K562 (cell line): ENCODE results near the gene KCNQ5. TPM values are rescaled to one million over a fixed set of nuclear protein-coding genes. Genes with fewer than 3 reads are reported as not detected.
A peak's percentile ranks its signal among the peaks of the same experiment; 100 is the strongest.

ENCODE experiments used
- ATAC-seq: fragments of 200-7000 bp; cut with Tn5 transposase; 3 replicates; pipeline ENCODE4 v1.9.1; 2020; ENCODE audit warnings: moderate library complexity
- BruUV-seq: library from RNA; stranded (reverse); fragments of 400-500 nt; replicated peaks from 2 replicates; lab custom pipeline; 2021; lab: Mats Ljungman, UMichigan
- CTCF ChIA-PET: fragments of 300-600 bp; formaldehyde crosslinking; extraction: SDS; loops from one replicate; lab custom pipeline; 2021; ENCODE audit warnings: low intra/inter-chr PET ratio; lab: Yijun Ruan, JAX
- POLR2A ChIA-PET: fragments of 300-600, 350-650 bp; sonication (Branson Sonifier 250); formaldehyde crosslinking; extraction: SDS; loops from one replicate; lab custom pipeline; 2021; ENCODE audit warnings: antibody characterized with exemption, inconsistent platforms; lab: Yijun Ruan, JAX
- DNase-seq, 4 experiments: peaks; one replicate each; pipeline versions ENCODE4 v3.0.0 to v3.0.0-alpha.2; 2011 to 2018; ENCODE audit warnings: low spot score in 3 of 4, mixed read lengths in 3 of 4; ENCODE audit errors: extremely low read depth in 1 of 4
- FAIRE-seq: peaks from 2 replicates; lab custom pipeline; 2011; peaks lifted over from hg19 to GRCh38; lab: Jason Lieb, UNC
- H2AFZ ChIP-seq: 2 replicates; pipeline ENCODE4 v1.6.0; 2011; ENCODE audit warnings: low read depth, low read length, control low read depth, inconsistent platforms
- H3K27ac ChIP-seq: fragments of 200-600 bp; 3 replicates; pipeline ENCODE4 v1.8.0; 2011; ENCODE audit warnings: low read depth, mild to moderate bottlenecking, control low read depth, inconsistent platforms, low read length, moderate library complexity, mixed read lengths; ENCODE audit errors: extremely low read depth
- H3K27me3 ChIP-seq, 2 experiments: fragments of 300-600 bp in 1 of 2; 2 replicates in 1 of 2; 3 replicates in 1 of 2; pipeline versions ENCODE4 v1.6.0 to v1.8.0; 2011; ENCODE audit warnings: inconsistent platforms in 2 of 2, low read length in 2 of 2, mild to moderate bottlenecking in 1 of 2, mixed read lengths in 1 of 2, moderate library complexity in 1 of 2; ENCODE audit not compliant: control insufficient read depth in 2 of 2, insufficient read depth in 2 of 2
- H3K36me3 ChIP-seq: fragments of 300-600 bp; 3 replicates; pipeline ENCODE4 v1.8.0; 2011; ENCODE audit warnings: mild to moderate bottlenecking, low read length, inconsistent platforms; ENCODE audit not compliant: control insufficient read depth, insufficient read depth
- H3K4me1 ChIP-seq, 2 experiments: fragments of 200-600 bp in 1 of 2; replicated peaks in 1 of 2; 2 replicates in 1 of 2; 3 replicates in 1 of 2; pipeline versions ENCODE4 v1.5.1 to v1.8.0; 2011; ENCODE audit warnings: inconsistent platforms in 2 of 2, low read length in 2 of 2, mild to moderate bottlenecking in 1 of 2, mixed read lengths in 1 of 2, moderate library complexity in 1 of 2; ENCODE audit not compliant: control insufficient read depth in 2 of 2, insufficient read depth in 2 of 2
- H3K4me2 ChIP-seq: 2 replicates; pipeline ENCODE4 v1.6.1; 2011; ENCODE audit warnings: low read length, control low read depth, inconsistent platforms, mixed read lengths; ENCODE audit not compliant: insufficient read depth
- H3K4me3 ChIP-seq: fragments of 200-600 bp; sonication (generic), shearing (Covaris generic); 2 replicates; pipeline ENCODE4 v1.5.1; 2016; ENCODE audit warnings: control low read depth, inconsistent platforms
- H3K79me2 ChIP-seq: fragments of 200-600 bp; 3 replicates; pipeline ENCODE4 v1.8.0; 2011; ENCODE audit warnings: low read length, inconsistent platforms; ENCODE audit not compliant: control insufficient read depth, insufficient read depth
- H3K9ac ChIP-seq, 2 experiments: 2 replicates each; pipeline versions ENCODE4 v1.6.0 to v1.6.1; 2011; ENCODE audit warnings: low read depth in 2 of 2, low read length in 2 of 2, control low read depth in 1 of 2, inconsistent platforms in 1 of 2, mild to moderate bottlenecking in 1 of 2, mixed read lengths in 1 of 2; ENCODE audit not compliant: insufficient read depth in 1 of 2
- H3K9me1 ChIP-seq: one replicate; pipeline ENCODE4 v1.6.0; 2011; ENCODE audit warnings: inconsistent platforms, mild to moderate bottlenecking, low read length, moderate library complexity; ENCODE audit not compliant: control insufficient read depth, insufficient read depth
- H3K9me3 ChIP-seq: replicated peaks from 2 replicates; pipeline ENCODE4 v1.5.1; 2011; ENCODE audit warnings: low read depth, low read length, inconsistent platforms; ENCODE audit not compliant: control insufficient read depth, insufficient read depth
- H4K20me1 ChIP-seq: replicated peaks from 2 replicates; pipeline ENCODE4 v1.6.1; 2011; ENCODE audit warnings: low read length, inconsistent platforms, mixed read lengths; ENCODE audit not compliant: control insufficient read depth, insufficient read depth
- ARID2 ChIP-seq: fragments of 450-650 bp; IDR thresholded peaks from 2 replicates; pipeline ENCODE4 v1.6.1; 2017; ENCODE audit warnings: antibody characterized with exemption, mild to moderate bottlenecking
- CTBP1 ChIP-seq: fragments of 450-650 bp; IDR thresholded peaks from 2 replicates; pipeline ENCODE4 v1.6.1; 2016; ENCODE audit warnings: borderline replicate concordance
- EHMT2 ChIP-seq: fragments of 450-650 bp; IDR thresholded peaks from 2 replicates; pipeline ENCODE4 v1.6.1; 2018; ENCODE audit warnings: antibody characterized with exemption
- KLF16 ChIP-seq: IDR thresholded peaks from 2 replicates; pipeline ENCODE4 v1.6.1; 2016; ENCODE audit warnings: antibody characterized with exemption
- MYC ChIP-seq, 2 experiments: fragments of 250-450 bp in 1 of 2; sonication (Bioruptor Pico) in 1 of 2; IDR thresholded peaks; 2 replicates each; pipeline versions ENCODE4 v1.5.1 to v1.6.1; 2012 to 2021; ENCODE audit warnings: low read depth in 2 of 2, borderline replicate concordance in 1 of 2, improper control_type of control experiment in 1 of 2, low read length in 1 of 2, mild to moderate bottlenecking in 1 of 2, moderate library complexity in 1 of 2
- RAD21 ChIP-seq, 2 experiments: fragments of 250-450 bp in 1 of 2; fragments of 450-650 bp in 1 of 2; sonication (Bioruptor Pico) in 1 of 2; formaldehyde crosslinking in 1 of 2; IDR thresholded peaks in 1 of 2; conservative IDR thresholded peaks in 1 of 2; 2 replicates each; pipeline versions ENCODE4 v1.4.0 to v1.8.0; 2020 to 2022; ENCODE audit warnings: mild to moderate bottlenecking in 2 of 2, moderate library complexity in 1 of 2
- SMARCE1 ChIP-seq: fragments of 450-650 bp; IDR thresholded peaks from 2 replicates; pipeline ENCODE4 v1.7.1; 2016; ENCODE audit warnings: mild to moderate bottlenecking
- STAG1 ChIP-seq: sonication (generic); formaldehyde crosslinking; IDR thresholded peaks from 2 replicates; pipeline ENCODE4 v1.5.0; 2020; ENCODE audit warnings: missing genetic modification reagents, borderline replicate concordance
- TGIF2 ChIP-seq: sonication (generic); formaldehyde crosslinking; IDR thresholded peaks from 2 replicates; pipeline ENCODE4 v1.8.1; 2022; ENCODE audit warnings: mild to moderate bottlenecking, missing genetic modification reagents, moderate library complexity
- ZKSCAN8 ChIP-seq: fragments of 200-800 bp; sonication (Bioruptor generic); IDR thresholded peaks from 2 replicates; pipeline ENCODE4 v1.6.1; 2016; ENCODE audit warnings: missing genetic modification characterization, missing compliant biosample characterization
- WGBS: fragments of 100-300 bp; shearing (Covaris generic); methylation state at CpG from one replicate; pipeline ENCODE4 v1.1.6; 2016; ENCODE audit warnings: low coverage, mixed read lengths; ENCODE audit not compliant: insufficient coverage; ENCODE audit errors: missing lambda C conversion rate; 5-methylcytosine and 5-hydroxymethylcytosine counted together
- in situ Hi-C: fragments of 300-500 bp; cut with MboI; formaldehyde crosslinking; loops from 4 replicates; pipeline ENCODE4 v1.15.0; 2018; ENCODE audit warnings: inconsistent platforms, mixed read lengths
- intact Hi-C: fragments of 100-400 bp; cut with micrococcal nuclease; formaldehyde crosslinking; loops from 2 replicates; pipeline ENCODE4 v1.14.2; 2022
- polyA plus RNA-seq, 8 experiments: library from polyadenylated mRNA; depleted of rRNA in 4 of 8; stranded (reverse) in 5 of 8; unstranded in 3 of 8; fragments of >200 nt; fragmentation: Nextera tagmentation in 2 of 8; fragmentation: Illumina TruSeq in 1 of 8; extraction: Ambion mirVana in 2 of 8; extraction: Trizol in 1 of 8; gene quantifications; 2 replicates each; pipeline versions ENCODE4 v1.2.1 to v1.2.3, GENCODE V29; 2011 to 2014; ENCODE audit warnings: inconsistent platforms in 1 of 8, missing spikeins in 1 of 8
- total RNA-seq, 7 experiments: library from RNA; depleted of rRNA in 6 of 7; stranded (reverse); fragments of >200 nt in 6 of 7; fragmentation: Illumina TruSeq in 2 of 7; extraction: Trizol in 2 of 7; gene quantifications; 2 replicates each; pipeline versions ENCODE4 v1.2.1 to v1.2.3, GENCODE V29; 2011 to 2021; ENCODE audit warnings: low replicate concordance in 1 of 7
- TF ChIP-seq, protein P1 (sequence below): fragments of 250-450 bp; sonication (Bioruptor Pico); IDR thresholded peaks from 2 replicates; pipeline ENCODE4 v1.9.0; 2021; ENCODE audit warnings: mild to moderate bottlenecking
- TF ChIP-seq, protein P2 (sequence below), 3 experiments: IDR thresholded peaks in 2 of 3; conservative IDR thresholded peaks in 1 of 3; 2 replicates each; pipeline ENCODE4 v1.5.1; 2011 to 2012; ENCODE audit warnings: low read length in 3 of 3, mild to moderate bottlenecking in 3 of 3, control low read depth in 2 of 3, improper control_type of control experiment in 1 of 3, inconsistent platforms in 1 of 3, low read depth in 1 of 3, mixed read lengths in 1 of 3, moderate library complexity in 1 of 3; ENCODE audit not compliant: insufficient read depth in 2 of 3
- TF ChIP-seq, protein P3 (sequence below): IDR thresholded peaks from 2 replicates; pipeline ENCODE4 v1.6.1; 2011; ENCODE audit warnings: borderline replicate concordance, low read depth, mild to moderate bottlenecking, moderate library complexity, low read length; ENCODE audit not compliant: insufficient read depth, poor library complexity, severe bottlenecking

KCNQ5 gene
- total and polyA plus RNA-seq, 9 of the 15 experiments (the other 6 are each of a cell fraction or from before 2014, with no cell fraction given) = 0.31 to 5.9 (median 2.6) TPM

DNA sequence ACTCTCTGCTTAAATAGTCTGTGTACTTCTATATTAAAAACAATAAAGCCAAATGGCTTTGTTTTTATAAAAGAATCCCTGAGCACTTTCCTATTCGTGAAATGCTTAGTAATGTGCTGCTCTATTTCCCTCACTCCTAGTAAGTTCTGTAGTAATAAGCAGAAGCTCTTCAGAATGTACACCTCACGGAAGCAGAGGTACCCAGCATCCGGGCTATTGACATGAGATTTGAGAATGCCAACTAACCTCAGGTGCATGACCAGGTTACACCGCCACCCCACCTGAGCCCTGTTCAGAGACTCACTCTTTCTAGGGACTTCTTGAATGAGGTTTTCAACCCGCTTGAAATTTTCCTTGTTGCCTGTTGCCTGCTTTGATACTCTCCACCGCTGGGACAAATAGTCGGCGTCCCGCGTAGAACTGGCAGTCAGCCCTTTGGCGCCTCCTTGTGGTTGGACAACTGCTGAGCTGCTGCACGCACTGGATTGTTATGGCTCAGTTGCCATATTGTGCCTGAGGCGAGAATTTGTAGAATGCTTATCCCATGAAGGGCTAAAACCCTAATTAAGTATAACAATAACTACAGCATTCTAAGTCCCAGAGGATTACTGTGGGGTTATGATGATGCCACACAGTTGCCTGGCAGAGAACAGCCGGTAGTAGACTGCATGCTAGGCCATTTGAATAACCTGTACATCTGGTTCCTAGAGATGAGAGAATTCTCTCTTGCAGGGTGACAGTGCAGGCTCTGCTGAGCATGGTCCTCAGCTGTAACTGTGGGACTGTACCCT, 508.0 kb downstream of the KCNQ5 start:
- CTCF ChIA-PET = interaction anchor here (0.7 to 2.8 kb wide), 4 partner anchors 510 to 718 kb away, joined by 3 to 24 read pairs (median 4); no protein-coding TSS in a partner anchor
- intact Hi-C loops (loop anchor here (1.0 to 10.0 kb wide), 6 partner anchors 51 to 717 kb away; no protein-coding TSS in a partner anchor), in situ Hi-C loops (loop anchor here (10.0 kb wide), 1 partner anchor 505 kb away; the partner anchor contains the start of gene KCNQ5)
- H2AFZ ChIP-seq = no peak overlapping the region
- no peaks in the 10 kb centered on the region; a peak in 1 of 5 replicates for H3K4me1 ChIP-seq
- no peaks in the 10 kb centered on the region for H3K9me1 ChIP-seq
- DNase-seq (peak; percentile 66 to 86 (median 70)), FAIRE-seq (peak; percentile 98), ATAC-seq (peak; percentile 99)
- H3K36me3 ChIP-seq = peaks cover 3% of the 10 kb centered on the region; the same call in 1 of the 3 replicates
- no peak overlapping the region for H3K9ac ChIP-seq
- H3K4me2 ChIP-seq = peak overlapping the region; percentile 12; the same call in 1 of the 2 replicates
- H3K27ac ChIP-seq = no peak overlapping the region
- no peaks in the 10 kb centered on the region for H3K79me2 ChIP-seq
- no peaks in the 10 kb centered on the region for H3K9me3 ChIP-seq
- H3K27me3 ChIP-seq = no peaks in the 10 kb centered on the region
- no peaks in the 10 kb centered on the region for H4K20me1 ChIP-seq
- BruUV-seq = no TSS peak
- POLR2A ChIA-PET = interaction anchor here (1.5 kb wide), 1 partner anchor 50 kb away, joined by 3 read pairs; no protein-coding TSS in a partner anchor
- WGBS = 14% methylated on average over 14 of the region's 14 CpGs
- no peak overlapping the region for H3K4me3 ChIP-seq
- TF ChIP-seq TGIF2 (CRISPR knock-in tag) (no peak), ZKSCAN8 (no peak), RAD21 (CRISPR knock-in tag; conservative IDR thresholded peaks at IDR 0.05 in 1 of 2, IDR thresholded peaks at IDR 0.05 in 1 of 2) (peak; percentile 92 to 94), SMARCE1 (peak; percentile 44; the same call in 1 of the 2 replicates), MYC (IDR thresholded peaks at IDR 0.05; ENCODE audit: low read depth, low read length) (peak; percentile 43; the same call in 1 of the 2 replicates), MYC (CRISPR knock-in tag; IDR thresholded peaks at IDR 0.05; ENCODE audit: borderline replicate concordance, low read depth) (no peak), EHMT2 (0 out of 2 replicates have a peak, but pooled peaks have one; percentile 17), ARID2 (peak; percentile 92), CTBP1 (peak; percentile 29; the same call in 1 of the 2 replicates), STAG1 (CRISPR knock-in tag) (peak; percentile 77; the same call in 1 of the 2 replicates), KLF16 (peak; percentile 27; the same call in 1 of the 2 replicates)
- TF ChIP-seq, protein P1, sequence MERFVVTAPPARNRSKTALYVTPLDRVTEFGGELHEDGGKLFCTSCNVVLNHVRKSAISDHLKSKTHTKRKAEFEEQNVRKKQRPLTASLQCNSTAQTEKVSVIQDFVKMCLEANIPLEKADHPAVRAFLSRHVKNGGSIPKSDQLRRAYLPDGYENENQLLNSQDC = no peak
- TF ChIP-seq, protein P2, sequence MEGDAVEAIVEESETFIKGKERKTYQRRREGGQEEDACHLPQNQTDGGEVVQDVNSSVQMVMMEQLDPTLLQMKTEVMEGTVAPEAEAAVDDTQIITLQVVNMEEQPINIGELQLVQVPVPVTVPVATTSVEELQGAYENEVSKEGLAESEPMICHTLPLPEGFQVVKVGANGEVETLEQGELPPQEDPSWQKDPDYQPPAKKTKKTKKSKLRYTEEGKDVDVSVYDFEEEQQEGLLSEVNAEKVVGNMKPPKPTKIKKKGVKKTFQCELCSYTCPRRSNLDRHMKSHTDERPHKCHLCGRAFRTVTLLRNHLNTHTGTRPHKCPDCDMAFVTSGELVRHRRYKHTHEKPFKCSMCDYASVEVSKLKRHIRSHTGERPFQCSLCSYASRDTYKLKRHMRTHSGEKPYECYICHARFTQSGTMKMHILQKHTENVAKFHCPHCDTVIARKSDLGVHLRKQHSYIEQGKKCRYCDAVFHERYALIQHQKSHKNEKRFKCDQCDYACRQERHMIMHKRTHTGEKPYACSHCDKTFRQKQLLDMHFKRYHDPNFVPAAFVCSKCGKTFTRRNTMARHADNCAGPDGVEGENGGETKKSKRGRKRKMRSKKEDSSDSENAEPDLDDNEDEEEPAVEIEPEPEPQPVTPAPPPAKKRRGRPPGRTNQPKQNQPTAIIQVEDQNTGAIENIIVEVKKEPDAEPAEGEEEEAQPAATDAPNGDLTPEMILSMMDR (IDR thresholded peaks at IDR 0.05 in 2 of 3, conservative IDR thresholded peaks at IDR 0.05 in 1 of 3; ENCODE audit: insufficient read depth in 2 of 3, low read depth in 1 of 3, low read length in 3 of 3) = peak; percentile 96 to 98 (median 98)
- TF ChIP-seq, protein P3, sequence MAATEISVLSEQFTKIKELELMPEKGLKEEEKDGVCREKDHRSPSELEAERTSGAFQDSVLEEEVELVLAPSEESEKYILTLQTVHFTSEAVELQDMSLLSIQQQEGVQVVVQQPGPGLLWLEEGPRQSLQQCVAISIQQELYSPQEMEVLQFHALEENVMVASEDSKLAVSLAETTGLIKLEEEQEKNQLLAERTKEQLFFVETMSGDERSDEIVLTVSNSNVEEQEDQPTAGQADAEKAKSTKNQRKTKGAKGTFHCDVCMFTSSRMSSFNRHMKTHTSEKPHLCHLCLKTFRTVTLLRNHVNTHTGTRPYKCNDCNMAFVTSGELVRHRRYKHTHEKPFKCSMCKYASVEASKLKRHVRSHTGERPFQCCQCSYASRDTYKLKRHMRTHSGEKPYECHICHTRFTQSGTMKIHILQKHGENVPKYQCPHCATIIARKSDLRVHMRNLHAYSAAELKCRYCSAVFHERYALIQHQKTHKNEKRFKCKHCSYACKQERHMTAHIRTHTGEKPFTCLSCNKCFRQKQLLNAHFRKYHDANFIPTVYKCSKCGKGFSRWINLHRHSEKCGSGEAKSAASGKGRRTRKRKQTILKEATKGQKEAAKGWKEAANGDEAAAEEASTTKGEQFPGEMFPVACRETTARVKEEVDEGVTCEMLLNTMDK = peak; percentile 72
